Measurements from ENCODE around the gene ROPN1. TPM values are rescaled to one million over a fixed set of nuclear protein-coding genes. Genes with fewer than 3 reads are reported as not detected.
A peak's percentile ranks its signal among the peaks of the same experiment; 100 is the strongest.

ROPN1 gene
- total RNA-seq, 1 donor from 2014 or later = not detected

- Histone ChIP-seq H3K27ac (peak within 1 kb of the TSS; percentile 78), H3K9ac (peak within 1 kb of the TSS; percentile 66), H3K36me3 (no peaks in the 10 kb centered on the region), H3K4me2 (peak within 1 kb of the TSS; percentile 93), H3F3A (ENCODE audit: low read depth) (peaks cover 18% of the 10 kb centered on the region), H2AFZ (replicated peaks) (peak within 1 kb of the TSS; percentile 100), H3K27me3 (peaks cover 65% of the 10 kb centered on the region), H3K4me3 (peak within 1 kb of the TSS; percentile 90), H3K4me1 (peaks cover 22% of the 10 kb centered on the region), H3K79me2 (ENCODE audit: low read depth) (peaks cover 13% of the 10 kb centered on the region), H3K9me3 (ENCODE audit: low read depth) (no peaks in the 10 kb centered on the region), H4K20me1 (ENCODE audit: low read depth) (peaks cover 14% of the 10 kb centered on the region)
- no peaks in the 10 kb centered on the region for H3K9me3 Mint-ChIP-seq
- peak within 1 kb of the TSS; percentile 80 for H3K27ac Mint-ChIP-seq
- H3K4me1 Mint-ChIP-seq = peaks cover 26% of the 10 kb centered on the region
- H3K27me3 Mint-ChIP-seq (ENCODE audit: insufficient read depth, low read depth) = peaks cover 6% of the 10 kb centered on the region
- no peak for TF ChIP-seq EZH2 (IDR thresholded peaks at IDR 0.05)
- TF ChIP-seq CTCF (IDR thresholded peaks at IDR 0.05) = peak; percentile 11
- peak; percentile 69 for DNase-seq (ENCODE audit: low spot score)
- H3K4me3 Mint-ChIP-seq = peak within 1 kb of the TSS; percentile 89
- peaks cover 3% of the 10 kb centered on the region for H3K36me3 Mint-ChIP-seq
Observed at GRCh38 chr3:124033360-124034015, 41.6 kb upstream of the ROPN1 start, which contains the start of gene KALRN. Gene KALRN, plus strand, starts transcription at chr3:124033369.

DNA sequence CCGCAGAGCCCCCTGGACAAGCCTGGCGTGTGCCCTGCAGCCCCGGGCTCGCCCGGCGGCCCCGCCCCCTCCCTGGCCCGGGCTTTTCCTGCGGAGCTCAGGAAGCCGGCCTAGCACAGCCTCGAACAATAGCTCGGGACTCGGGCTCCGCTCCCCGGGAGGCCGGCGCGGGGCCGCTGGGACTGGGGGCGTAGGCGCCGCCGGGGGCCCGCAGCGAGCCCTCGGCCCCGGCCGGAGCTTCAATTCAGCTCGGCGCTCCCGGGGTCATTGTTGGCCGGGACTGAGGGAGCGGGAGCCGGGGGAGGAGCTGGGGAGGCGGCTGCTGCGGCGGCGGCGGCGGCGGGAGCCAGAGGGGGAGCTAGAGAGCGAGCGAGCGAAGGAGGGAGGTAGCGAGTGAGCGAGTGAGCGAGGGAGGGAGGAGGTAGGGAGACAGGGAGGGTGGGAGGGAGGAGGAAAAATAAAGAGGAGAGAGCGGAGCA is 41.0 kb upstream of the ROPN1 start:
- Histone ChIP-seq H3F3A (ENCODE audit: low read depth) (peaks cover 18% of the 10 kb centered on the region), H3K9ac (peak overlapping the region; percentile 66), H3K4me1 (peaks cover 22% of the 10 kb centered on the region), H3K4me2 (peak overlapping the region; percentile 93), H3K4me3 (peak overlapping the region; percentile 90), H2AFZ (replicated peaks) (peak overlapping the region; percentile 100), H4K20me1 (ENCODE audit: low read depth) (peaks cover 14% of the 10 kb centered on the region), H3K9me3 (ENCODE audit: low read depth) (no peaks in the 10 kb centered on the region), H3K36me3 (no peaks in the 10 kb centered on the region), H3K27me3 (peaks cover 71% of the 10 kb centered on the region), H3K79me2 (ENCODE audit: low read depth) (peaks cover 13% of the 10 kb centered on the region), H3K27ac (peak overlapping the region; percentile 78)
- peak; percentile 95 for DNase-seq (ENCODE audit: low spot score)
- no peak overlapping the region for H3K27ac Mint-ChIP-seq
- peaks cover 3% of the 10 kb centered on the region for H3K36me3 Mint-ChIP-seq
- H3K4me1 Mint-ChIP-seq = peaks cover 26% of the 10 kb centered on the region
- peaks cover 6% of the 10 kb centered on the region for H3K27me3 Mint-ChIP-seq (ENCODE audit: insufficient read depth, low read depth)
- no peaks in the 10 kb centered on the region for H3K9me3 Mint-ChIP-seq
- TF ChIP-seq CTCF (IDR thresholded peaks at IDR 0.05) (peak; percentile 71), EZH2 (IDR thresholded peaks at IDR 0.05) (peak; percentile 46), EZH2phosphoT487 (IDR thresholded peaks at IDR 0.05) (no peak)
- peak overlapping the region; percentile 76 for H3K4me3 Mint-ChIP-seq

GRCh38 chr3:124032311-124032880 is 40.5 kb upstream of the ROPN1 start:
- peak; percentile 74 for DNase-seq (ENCODE audit: low spot score)
- H3K27ac ChIP-seq = peak overlapping the region; percentile 78
- Mint-ChIP-seq H3K9me3 (no peaks in the 10 kb centered on the region), H3K4me3 (peak overlapping the region; percentile 84), H3K27ac (peak overlapping the region; percentile 80), H3K36me3 (peaks cover 3% of the 10 kb centered on the region), H3K27me3 (ENCODE audit: insufficient read depth, low read depth) (peaks cover 6% of the 10 kb centered on the region), H3K4me1 (peaks cover 26% of the 10 kb centered on the region)
- H3K36me3 ChIP-seq = no peaks in the 10 kb centered on the region
- H3K9ac ChIP-seq = peak overlapping the region; percentile 66
- TF ChIP-seq EZH2 (IDR thresholded peaks at IDR 0.05) (no peak), EZH2phosphoT487 (IDR thresholded peaks at IDR 0.05) (no peak), CTCF (IDR thresholded peaks at IDR 0.05) (no peak)
- no peaks in the 10 kb centered on the region for H3K9me3 ChIP-seq (ENCODE audit: low read depth)
- peak overlapping the region; percentile 93 for H3K4me2 ChIP-seq
- peaks cover 22% of the 10 kb centered on the region for H3K4me1 ChIP-seq
- H3K27me3 ChIP-seq = peaks cover 76% of the 10 kb centered on the region
- peak overlapping the region; percentile 90 for H3K4me3 ChIP-seq
- peaks cover 18% of the 10 kb centered on the region for H3F3A ChIP-seq (ENCODE audit: low read depth)
- H4K20me1 ChIP-seq (ENCODE audit: low read depth) = peaks cover 14% of the 10 kb centered on the region
- peak overlapping the region; percentile 97 for H2AFZ ChIP-seq (replicated peaks)
- peaks cover 13% of the 10 kb centered on the region for H3K79me2 ChIP-seq (ENCODE audit: low read depth)

Data from neural progenitor cell (in vitro differentiated cells).